Psoas muscle (tissue), 8 donors: ENCODE results near the gene NUP188. TPM values are rescaled to one million over a fixed set of nuclear protein-coding genes. Genes with fewer than 3 reads are reported as not detected.
"Not testable (repeated sequence)": the region's sequence is repeated elsewhere in the genome, so short reads cannot be mapped to it uniquely, and the experiment has no call there.

ENCODE experiments used
- ATAC-seq, 4 donors: fragments of 200-7000 bp; cut with Tn5 transposase; one replicate each; pipeline ENCODE4 v1.9.1; 2020; ENCODE audit warnings: moderate library complexity in 3 of 4, mild to moderate bottlenecking in 2 of 4
- DNase-seq, 2 donors: peaks; one replicate each; pipeline ENCODE4 v3.0.0-alpha.2; 2020
- H3K27ac ChIP-seq: fragments of 200-600 bp; one replicate; pipeline ENCODE4 v1.8.0; 2022
- H3K27me3 ChIP-seq, 3 donors: fragments of 200-600 bp in 1 of 3; one replicate each; pipeline versions ENCODE4 v1.6.1 to v1.8.0; 2013 to 2022; ENCODE audit warnings: low read length in 2 of 3, mild to moderate bottlenecking in 2 of 3, moderate library complexity in 1 of 3; ENCODE audit not compliant: insufficient read depth in 3 of 3
- H3K36me3 ChIP-seq, 2 donors: fragments of 200-600 bp in 1 of 2; one replicate each; pipeline versions ENCODE4 v1.6.1 to v1.8.0; 2013 to 2022; ENCODE audit warnings: low read depth in 1 of 2, mild to moderate bottlenecking in 1 of 2, moderate library complexity in 1 of 2; ENCODE audit not compliant: insufficient read depth in 1 of 2
- H3K4me1 ChIP-seq: fragments of 200-600 bp; one replicate; pipeline ENCODE4 v1.8.0; 2022
- H3K4me3 ChIP-seq: fragments of 200-600 bp; one replicate; pipeline ENCODE4 v1.8.0; 2022; ENCODE audit warnings: mild to moderate bottlenecking
- H3K9me3 ChIP-seq: fragments of 200-600 bp; one replicate; pipeline ENCODE4 v1.8.0; 2022
- WGBS, 3 donors: extraction: QIAGEN DNeasy Blood & Tissue Kit; methylation state at CpG; one replicate each; pipeline versions ENCODE4 v1.1.6 to v1.1.7; 2013; 5-methylcytosine and 5-hydroxymethylcytosine counted together
- intact Hi-C, 2 donors: fragments of 100-400 bp; cut with DNase I; formaldehyde crosslinking; loops; one replicate each; pipeline versions ENCODE4 v1.11.0 to v1.14.2; 2022
- polyA plus RNA-seq, 3 donors: library from polyadenylated mRNA; stranded (reverse); fragments of 200-250 nt; gene quantifications; one replicate each; pipeline ENCODE4 v1.2.3, GENCODE V29; 2013
- total RNA-seq, 4 donors: library from RNA; stranded (reverse); fragmentation: NEBNext Ultra II Directional in 2 of 4; extraction: Animal tissue kit (Norgen Biotek cat#: 25700) in 2 of 4; gene quantifications; one replicate each; pipeline versions ENCODE4 v1.2.1 to v1.2.4, GENCODE V29; 2021 to 2023
- TF ChIP-seq, protein P1 (sequence below): fragments of 200-600 bp; IDR thresholded peaks from one replicate; pipeline ENCODE4 v1.8.0; 2022; ENCODE audit warnings: antibody characterized with exemption
- donor health status: healthy with polysubstance abuse.
- donor health status: DM: no; HTN: no; CAD: no; lungs with moderate emphysema.
- donor health status: Bipolar disorder and iron deficiency.
- donor health status: healthy.
- donor health status: DM: yes; HTN: yes; CAD: no.
- donor health status: DM: no; HTN: no; CAD: no.
- donor health status: DM: no; HTN: no; CAD: no.
- donor health status: DM: yes; HTN: yes; CAD: no.

NUP188 gene
- total and polyA plus RNA-seq, 7 donors = 9.8 to 28.1 (median 25.1) TPM

GRCh38 chr9:128940946-128941755 is 6.3 kb upstream of the NUP188 start:
- 78 to 82% (median 81%) methylated on average over 12 of the region's 12 CpGs for WGBS, 3 donors
- DNase-seq = peak in 1 of 2 donors; percentile 50
- H3K9me3 ChIP-seq = no peaks in the 10 kb centered on the region
- H3K27ac ChIP-seq = no peak overlapping the region
- TF ChIP-seq, protein P1, sequence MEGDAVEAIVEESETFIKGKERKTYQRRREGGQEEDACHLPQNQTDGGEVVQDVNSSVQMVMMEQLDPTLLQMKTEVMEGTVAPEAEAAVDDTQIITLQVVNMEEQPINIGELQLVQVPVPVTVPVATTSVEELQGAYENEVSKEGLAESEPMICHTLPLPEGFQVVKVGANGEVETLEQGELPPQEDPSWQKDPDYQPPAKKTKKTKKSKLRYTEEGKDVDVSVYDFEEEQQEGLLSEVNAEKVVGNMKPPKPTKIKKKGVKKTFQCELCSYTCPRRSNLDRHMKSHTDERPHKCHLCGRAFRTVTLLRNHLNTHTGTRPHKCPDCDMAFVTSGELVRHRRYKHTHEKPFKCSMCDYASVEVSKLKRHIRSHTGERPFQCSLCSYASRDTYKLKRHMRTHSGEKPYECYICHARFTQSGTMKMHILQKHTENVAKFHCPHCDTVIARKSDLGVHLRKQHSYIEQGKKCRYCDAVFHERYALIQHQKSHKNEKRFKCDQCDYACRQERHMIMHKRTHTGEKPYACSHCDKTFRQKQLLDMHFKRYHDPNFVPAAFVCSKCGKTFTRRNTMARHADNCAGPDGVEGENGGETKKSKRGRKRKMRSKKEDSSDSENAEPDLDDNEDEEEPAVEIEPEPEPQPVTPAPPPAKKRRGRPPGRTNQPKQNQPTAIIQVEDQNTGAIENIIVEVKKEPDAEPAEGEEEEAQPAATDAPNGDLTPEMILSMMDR = no peak
- H3K27me3 ChIP-seq = no peaks in the 10 kb centered on the region
- no peak overlapping the region for H3K4me3 ChIP-seq
- intact Hi-C loops = loop anchor here in 1 of 2 donors (10.0 kb wide), 1 partner anchor 216 kb away; the partner anchor contains the start of gene ZDHHC12
- ATAC-seq = no peak
- H3K36me3 ChIP-seq = peaks cover 0 to 29% of the 10 kb centered on the region in 2 donors
- peaks cover under 1% of the 10 kb centered on the region for H3K4me1 ChIP-seq

DNA sequence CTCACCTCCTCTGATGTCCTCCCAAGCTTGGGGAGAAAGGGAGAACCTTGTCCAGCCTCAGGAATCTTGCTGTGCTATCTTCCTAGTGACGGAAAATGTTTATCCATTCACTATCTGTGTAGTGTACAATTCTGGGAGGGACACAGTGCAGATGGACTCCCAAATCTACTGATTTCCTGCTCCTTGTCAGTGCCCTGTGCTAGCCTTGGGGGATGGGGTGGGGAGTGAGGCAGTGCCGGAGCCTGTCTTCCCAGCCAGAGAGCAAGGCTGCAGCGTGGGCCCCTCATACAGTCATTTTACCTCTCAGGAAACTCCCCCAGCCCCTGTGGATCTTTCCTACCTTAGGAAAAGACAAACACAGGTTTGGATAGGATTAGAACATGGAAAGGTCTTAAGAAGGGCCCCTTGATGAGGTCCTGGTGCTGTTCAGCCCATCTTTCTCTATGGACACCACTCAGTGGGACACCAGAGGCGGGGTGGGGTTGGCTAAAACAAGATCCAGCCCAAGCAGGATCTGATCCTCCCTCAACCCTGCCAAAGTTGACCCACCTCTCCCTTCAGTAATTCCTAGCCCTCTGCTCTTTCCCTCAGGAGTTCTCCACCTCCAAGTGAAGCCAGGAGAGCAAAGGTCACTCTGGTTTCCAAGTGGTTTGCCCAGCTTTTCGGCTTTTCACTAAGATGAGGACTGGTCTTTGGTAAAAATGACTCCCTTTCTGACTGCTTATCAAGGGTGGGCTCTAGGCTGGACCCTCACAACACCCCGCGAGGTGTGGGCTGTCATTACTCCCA is 3.5 kb upstream of the NUP188 start:
- DNase-seq = peak in 1 of 2 donors; percentile 19
- Histone ChIP-seq H3K27me3 (no peaks in the 10 kb centered on the region), H3K36me3 (peaks cover 0 to 27% of the 10 kb centered on the region in 2 donors), H3K27ac (no peak overlapping the region), H3K9me3 (no peaks in the 10 kb centered on the region), H3K4me1 (peaks cover 8% of the 10 kb centered on the region), H3K4me3 (no peak overlapping the region)
- ATAC-seq = no peak
- 88 to 91% (median 89%) methylated on average over 7 of the region's 7 CpGs for WGBS, 3 donors
- TF ChIP-seq, protein P1 = no peak
- intact Hi-C loops = loop anchor here in 1 of 2 donors (10.0 kb wide), 1 partner anchor 219 kb away; the partner anchor contains the start of gene ZDHHC12

DNA sequence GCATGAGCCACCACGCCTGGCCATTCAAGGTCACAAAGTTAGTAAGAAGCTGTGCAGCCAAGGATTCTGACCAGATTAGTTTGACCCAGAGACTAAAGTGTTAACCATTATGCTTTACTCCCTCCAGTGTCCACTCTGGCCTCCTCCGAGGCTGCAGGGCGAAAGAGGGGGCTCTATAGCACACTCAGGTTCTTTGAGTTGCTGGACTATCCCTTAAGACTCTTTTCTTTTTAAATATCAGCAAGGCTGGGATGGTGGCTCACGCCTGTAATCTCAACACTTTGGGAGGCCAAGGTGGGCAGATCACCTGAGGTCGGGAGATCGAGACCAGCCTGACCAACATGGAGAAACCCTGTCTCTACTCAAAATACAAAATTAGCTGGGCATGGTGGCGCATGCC is 2.5 kb upstream of the NUP188 start:
- WGBS, 3 donors = 87 to 91% (median 88%) methylated on average over 7 of the region's 7 CpGs
- intact Hi-C loops = loop anchor here in 1 of 2 donors (5.0 to 10.0 kb wide), 2 partner anchors 82 to 220 kb away; partner anchors contain the start of genes SH3GLB2 and ZDHHC12
- not testable (repeated sequence) for ATAC-seq, H3K4me3 ChIP-seq, H3K9me3 ChIP-seq, H3K4me1 ChIP-seq, H3K27ac ChIP-seq, H3K27me3 ChIP-seq
- DNase-seq = peak in 1 of 2 donors; percentile 9
- peaks cover 0 to 34% of the 10 kb centered on the region in 2 donors for H3K36me3 ChIP-seq

- H3K9me3 ChIP-seq = no peaks in the 10 kb centered on the region
- TF ChIP-seq, protein P1 = no peak
- no peak overlapping the region for H3K27ac ChIP-seq
- intact Hi-C loops = loop anchor here in 1 of 2 donors (5.0 to 10.0 kb wide), 2 partner anchors 81 to 221 kb away; partner anchors contain the start of genes SH3GLB2 and ZDHHC12
- H3K4me3 ChIP-seq = peak overlapping the region; percentile 99
- H3K36me3 ChIP-seq = peaks cover 0 to 44% of the 10 kb centered on the region in 2 donors
- peaks cover 8% of the 10 kb centered on the region for H3K4me1 ChIP-seq
- DNase-seq (peak in 1 of 2 donors; percentile 28), ATAC-seq (no peak)
- H3K27me3 ChIP-seq = no peaks in the 10 kb centered on the region
- 94 to 97% (median 96%) methylated on average over 19 of the region's 19 CpGs for WGBS, 3 donors
Measured at GRCh38 chr9:128945798-128946501, 1.5 kb upstream of the NUP188 start.
